Pancreas (tissue), 10 donors: ENCODE measurements around the gene FAAH2. TPM values are rescaled to one million over a fixed set of nuclear protein-coding genes. Genes with fewer than 3 reads are reported as not detected.
A peak's percentile ranks its signal among the peaks of the same experiment; 100 is the strongest.

Experiments used
- ATAC-seq, 4 donors: fragments of 200-7000 bp; cut with Tn5 transposase; one replicate each; pipeline versions ENCODE4 v1.8.0 to v1.9.1; 2020; ENCODE audit warnings: mild to moderate bottlenecking in 4 of 4, moderate library complexity in 4 of 4
- DNase-seq, 6 donors: peaks; one replicate each; pipeline ENCODE4 v3.0.0-alpha.2; 2020
- FAIRE-seq: peaks from 2 replicates; lab custom pipeline; 2012; peaks lifted over from hg19 to GRCh38; lab: Jason Lieb, UNC
- H3K27ac ChIP-seq, 4 donors: fragments of 200-600 bp; sonication (generic); 1 replicate in 3 of 4; 2 replicates in 1 of 4; pipeline versions ENCODE4 v1.5.0 to v1.8.0; 2020
- H3K27me3 ChIP-seq, 4 donors: fragments of 200-600 bp; one replicate each; pipeline ENCODE4 v1.8.0; 2021
- H3K36me3 ChIP-seq, 3 donors: fragments of 200-600 bp; sonication (generic) in 1 of 3; one replicate each; pipeline versions ENCODE4 v1.5.0 to v1.8.0; 2020 to 2021
- H3K4me1 ChIP-seq, 3 donors: fragments of 200-600 bp; one replicate each; pipeline ENCODE4 v1.8.0; 2021
- H3K4me3 ChIP-seq, 4 donors: fragments of 200-600 bp; sonication (generic) in 2 of 4; one replicate each; pipeline versions ENCODE4 v1.5.0 to v1.8.0; 2020 to 2021
- H3K9me3 ChIP-seq, 4 donors: fragments of 200-600 bp; one replicate each; pipeline ENCODE4 v1.8.0; 2021
- CTCF ChIP-seq, 4 donors: fragments of 200-600 bp; sonication (generic) in 3 of 4; IDR thresholded peaks; one replicate each; pipeline versions ENCODE4 v1.5.0 to v1.8.0; 2021; ENCODE audit warnings: antibody characterized with exemption in 4 of 4
- WGBS, 2 donors: extraction: QIAGEN DNeasy Blood & Tissue Kit; methylation state at CpG; one replicate each; pipeline ENCODE4 v1.1.7; 2013; 5-methylcytosine and 5-hydroxymethylcytosine counted together
- intact Hi-C, 3 donors: fragments of 100-400 bp; cut with DNase I; formaldehyde crosslinking; loops; one replicate each; pipeline versions ENCODE4 v1.11.1 to v1.14.2; 2022
- polyA plus RNA-seq, 2 donors: library from polyadenylated mRNA; stranded (reverse); fragments of 200-250 nt; gene quantifications; one replicate each; pipeline ENCODE4 v1.2.3, GENCODE V29; 2013
- total RNA-seq, 6 donors: library from RNA; stranded (reverse); fragmentation: NEBNext Ultra II Directional in 4 of 6; extraction: Animal tissue kit (Norgen Biotek cat#: 25700) in 4 of 6; gene quantifications; one replicate each; pipeline versions ENCODE4 v1.2.1 to v1.2.4, GENCODE V29; 2021 to 2023
- donor health status: healthy with polysubstance abuse.
- donor health status: DM: no; HTN: no; CAD: no; lungs with moderate emphysema.
- donor health status: DM: no; HTN: no; CAD: no.
- donor health status: control.
- donor health status: control.
- donor health status: Bipolar disorder and iron deficiency.
- donor health status: DM: yes; HTN: yes; CAD: no.
- donor health status: DM: no; HTN: no; CAD: no.
- donor health status: DM: no; HTN: no; CAD: no.
- donor health status: DM: yes; HTN: yes; CAD: no.

Gene FAAH2
- total and polyA plus RNA-seq, 8 donors: 13.3 to 22.2 (median 17.8) TPM

DNA sequence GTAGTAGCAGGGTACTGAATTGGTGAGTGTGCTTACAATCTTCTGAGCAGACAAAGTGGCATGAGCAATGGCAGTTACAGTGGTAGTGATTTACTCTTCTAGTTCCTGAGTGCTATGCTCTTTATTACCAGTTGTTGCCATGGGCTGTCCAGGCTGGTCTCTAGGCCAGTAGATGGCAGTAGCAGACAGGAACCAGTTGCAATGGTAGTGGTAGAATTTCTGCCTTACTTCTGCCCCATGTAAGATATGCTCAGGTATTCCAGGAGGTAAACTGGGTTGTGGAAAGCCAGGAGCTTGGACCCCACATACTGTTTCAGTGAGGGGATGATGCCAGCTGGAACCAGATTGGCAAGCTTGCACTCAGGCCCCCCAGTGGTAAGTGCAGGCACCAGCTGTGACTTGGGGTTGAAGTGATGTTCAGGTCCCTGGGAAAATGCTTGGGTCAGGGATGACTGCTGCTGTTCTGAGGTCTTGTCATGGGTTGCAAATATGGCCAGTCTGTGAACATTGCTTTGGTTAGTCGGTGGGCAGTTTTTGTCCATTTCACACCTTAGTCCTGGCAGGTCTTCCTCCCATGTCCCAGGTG lies 242.3 kb downstream of the FAAH2 start:
- 36 to 58% methylated on average over 1 of the region's 1 CpG for WGBS, 2 donors
- ATAC-seq (peak in 3 of 4 donors; percentile 29 to 60 (median 44)), DNase-seq (peak in 1 of 6 donors; percentile 19), FAIRE-seq (no peak)
- no peak overlapping the region for H3K4me3 ChIP-seq
- H3K9me3 ChIP-seq: no peaks in the 10 kb centered on the region
- no peak overlapping the region for H3K27ac ChIP-seq
- no peaks in the 10 kb centered on the region for H3K36me3 ChIP-seq
- TF ChIP-seq CTCF (IDR thresholded peaks at IDR 0.05): peak in 2 of 4 donors; percentile 14 to 21
- intact Hi-C loops: no loop called here
- H3K27me3 ChIP-seq: peaks cover 0 to 13% (median 2%) of the 10 kb centered on the region in 4 donors
- H3K4me1 ChIP-seq: no peaks in the 10 kb centered on the region

Other genes starting within 250 kb of the FAAH2 start
- 1 to 10 TPM; 3.1 to 6.6 (median 3.9) TPM for gene SPIN2B, start 165.2 kb upstream of the FAAH2 start, total RNA-seq
- 1 to 10 TPM; 5.8 to 8.7 TPM for gene SPIN2B, start 165.2 kb upstream of the FAAH2 start, polyA plus RNA-seq
- under 1 TPM; 0.13 to 0.41 (median 0.19) TPM for gene SPIN2A, start 149.3 kb upstream of the FAAH2 start, total RNA-seq
- under 1 TPM; 0.68 to 0.70 TPM for gene SPIN2A, start 149.3 kb upstream of the FAAH2 start, polyA plus RNA-seq